Loucy (cell line): ENCODE data around the gene PIK3R1.
A peak's percentile ranks its signal among the peaks of the same experiment; 100 is the strongest.

Source experiments
- H2AFZ ChIP-seq: fragments of 200-600 bp; sonication (generic); 2 replicates; pipeline ENCODE4 v1.6.0; 2016; ENCODE audit warnings: antibody characterized with exemption, mild to moderate bottlenecking, low read length, moderate library complexity
- H3F3A ChIP-seq: fragments of 200-600 bp; 2 replicates; pipeline ENCODE4 v1.6.0; 2016; ENCODE audit warnings: antibody characterized with exemption, low read depth, mild to moderate bottlenecking
- H3K27me3 ChIP-seq: fragments of 200-600 bp; sonication (generic); 2 replicates; pipeline ENCODE4 v1.6.1; 2014; ENCODE audit warnings: low read length, mild to moderate bottlenecking; ENCODE audit not compliant: insufficient read depth, poor library complexity, severe bottlenecking
- H3K36me3 ChIP-seq: fragments of 200-600 bp; sonication (generic); 2 replicates; pipeline ENCODE4 v1.6.1; 2016; ENCODE audit warnings: low read length; ENCODE audit not compliant: insufficient read depth
- H3K4me1 ChIP-seq: fragments of 200-600 bp; sonication (generic); 2 replicates; pipeline ENCODE4 v1.5.1; 2014; ENCODE audit warnings: low read length, mild to moderate bottlenecking; ENCODE audit not compliant: insufficient read depth, poor library complexity, severe bottlenecking
- H3K4me2 ChIP-seq: fragments of 200-600 bp; sonication (generic); 2 replicates; pipeline ENCODE4 v1.6.0; 2014; ENCODE audit warnings: antibody characterized with exemption, low read length, low read depth, mild to moderate bottlenecking; ENCODE audit not compliant: poor library complexity, severe bottlenecking
- H3K4me3 ChIP-seq: fragments of 200-600 bp; sonication (generic); 2 replicates; pipeline ENCODE4 v1.5.1; 2014; ENCODE audit warnings: low read length, mild to moderate bottlenecking, mixed read lengths; ENCODE audit not compliant: poor library complexity, severe bottlenecking
- H3K79me2 ChIP-seq: fragments of 200-600 bp; sonication (generic); 2 replicates; pipeline ENCODE4 v1.6.1; 2014; ENCODE audit warnings: low read length; ENCODE audit not compliant: insufficient read depth
- H3K9ac ChIP-seq: fragments of 200-600 bp; sonication (generic); 2 replicates; pipeline ENCODE4 v1.6.0; 2014; ENCODE audit warnings: mild to moderate bottlenecking, low read depth, low read length, moderate library complexity; ENCODE audit not compliant: poor library complexity, severe bottlenecking
- H3K9me2 ChIP-seq: fragments of 200-600 bp; sonication (generic); replicated peaks from 2 replicates; pipeline ENCODE4 v1.6.1; 2016; ENCODE audit warnings: low read depth, low read length, mixed read lengths
- H3K9me3 ChIP-seq: fragments of 200-600 bp; sonication (generic); 2 replicates; pipeline ENCODE4 v1.6.1; 2014; ENCODE audit warnings: mild to moderate bottlenecking, antibody characterized with exemption, low read length, low read depth; ENCODE audit not compliant: insufficient read depth
- H4K20me1 ChIP-seq: fragments of 200-600 bp; sonication (generic); 2 replicates; pipeline ENCODE4 v1.6.0; 2014; ENCODE audit warnings: antibody characterized with exemption, low read length, mild to moderate bottlenecking; ENCODE audit not compliant: insufficient read depth, poor library complexity, severe bottlenecking
- CTCF ChIP-seq: fragments of 200-600 bp; sonication (generic); conservative IDR thresholded peaks from 2 replicates; pipeline ENCODE4 v1.5.1; 2014; ENCODE audit warnings: mild to moderate bottlenecking, antibody characterized with exemption, low read length
- EZH2phosphoT487 ChIP-seq: fragments of 200-600 bp; IDR thresholded peaks from 2 replicates; pipeline ENCODE4 v1.6.1; 2018; ENCODE audit warnings: antibody characterized with exemption, mild to moderate bottlenecking, moderate library complexity, borderline replicate concordance

Gene PIK3R1

GRCh38 chr5:68285851-68286611, 70.5 kb downstream of the PIK3R1 start:
- TF ChIP-seq EZH2phosphoT487 (no peak), CTCF (peak; percentile 92)
- no peaks in the 10 kb centered on the region for H3K9me2 ChIP-seq
- no peak overlapping the region for H3K9ac ChIP-seq
- no peaks in the 10 kb centered on the region for H3K27me3 ChIP-seq
- H2AFZ ChIP-seq = no peak overlapping the region
- H4K20me1 ChIP-seq = peaks cover 48% of the 10 kb centered on the region
- H3K4me3 ChIP-seq = no peak overlapping the region
- H3K79me2 ChIP-seq = peaks cover 91% of the 10 kb centered on the region
- peaks cover 55% of the 10 kb centered on the region for H3K4me1 ChIP-seq
- H3K9me3 ChIP-seq = no peaks in the 10 kb centered on the region
- H3K4me2 ChIP-seq = peak overlapping the region; percentile 53
- H3K36me3 ChIP-seq = peaks cover 75% of the 10 kb centered on the region
- H3F3A ChIP-seq = peaks cover 8% of the 10 kb centered on the region; the same call in 1 of the 2 replicates

GRCh38 chr5:68286612-68286912, 71.0 kb downstream of the PIK3R1 start:
- peaks cover 8% of the 10 kb centered on the region; the same call in 1 of the 2 replicates for H3F3A ChIP-seq
- H3K9me2 ChIP-seq = no peaks in the 10 kb centered on the region
- H3K9me3 ChIP-seq = no peaks in the 10 kb centered on the region
- no peak overlapping the region for H3K4me3 ChIP-seq
- H3K36me3 ChIP-seq = peaks cover 75% of the 10 kb centered on the region; the same call in 1 of the 2 replicates
- H2AFZ ChIP-seq = no peak overlapping the region
- no peaks in the 10 kb centered on the region for H3K27me3 ChIP-seq
- no peak overlapping the region for H3K9ac ChIP-seq
- H3K4me1 ChIP-seq = peaks cover 50% of the 10 kb centered on the region
- H3K4me2 ChIP-seq = peak overlapping the region; percentile 53
- TF ChIP-seq CTCF (no peak; the same call in 1 of the 2 replicates), EZH2phosphoT487 (no peak)
- H3K79me2 ChIP-seq = peaks cover 92% of the 10 kb centered on the region
- H4K20me1 ChIP-seq = peaks cover 52% of the 10 kb centered on the region

GRCh38 chr5:68287631-68287975, 72.0 kb downstream of the PIK3R1 start:
- Histone ChIP-seq H3K9me2 (no peaks in the 10 kb centered on the region), H2AFZ (no peak overlapping the region), H3K4me2 (peak overlapping the region; percentile 53), H3K36me3 (peaks cover 75% of the 10 kb centered on the region), H3K4me1 (peaks cover 44% of the 10 kb centered on the region), H3K27me3 (no peaks in the 10 kb centered on the region), H3K4me3 (peak overlapping the region; percentile 19), H4K20me1 (peaks cover 52% of the 10 kb centered on the region), H3K9me3 (no peaks in the 10 kb centered on the region), H3K79me2 (peaks cover 85% of the 10 kb centered on the region), H3K9ac (no peak overlapping the region), H3F3A (peaks cover 8% of the 10 kb centered on the region; the same call in 1 of the 2 replicates)
- no peak for TF ChIP-seq EZH2phosphoT487
- no peak for TF ChIP-seq CTCF
